Endodermal cell (in vitro differentiated cells): ENCODE results near the gene GRIP2. TPM values are rescaled to one million over a fixed set of nuclear protein-coding genes. Genes with fewer than 3 reads are reported as not detected.

Experiments used
- DNase-seq: peaks from one replicate; pipeline ENCODE4 v3.0.0-alpha.2; 2017
- H3K27ac ChIP-seq: 2 replicates; pipeline ENCODE4 v1.5.1; 2013; ENCODE audit warnings: mild to moderate bottlenecking, low read depth, low read length, moderate library complexity
- H3K27me3 ChIP-seq: 2 replicates; pipeline ENCODE4 v1.6.1; 2013; ENCODE audit warnings: mild to moderate bottlenecking, low read length, moderate library complexity; ENCODE audit not compliant: insufficient read depth, control insufficient read depth, poor library complexity, severe bottlenecking
- H3K36me3 ChIP-seq: 2 replicates; pipeline ENCODE4 v1.7.0; 2013; ENCODE audit warnings: mild to moderate bottlenecking, low read length, moderate library complexity; ENCODE audit not compliant: control insufficient read depth, insufficient read depth
- H3K4me1 ChIP-seq: one replicate; pipeline ENCODE4 v1.7.0; 2013; ENCODE audit warnings: low read length; ENCODE audit not compliant: control insufficient read depth, insufficient read depth
- H3K4me3 ChIP-seq: 2 replicates; pipeline ENCODE4 v1.5.1; 2013; ENCODE audit warnings: mild to moderate bottlenecking, low read length, moderate library complexity
- H3K9ac ChIP-seq: 2 replicates; pipeline ENCODE4 v1.6.1; 2013; ENCODE audit warnings: mild to moderate bottlenecking, low read length, moderate library complexity; ENCODE audit not compliant: poor library complexity, severe bottlenecking; ENCODE audit errors: extremely low read depth
- H3K9me3 ChIP-seq: 2 replicates; pipeline ENCODE4 v1.6.1; 2013; ENCODE audit warnings: mild to moderate bottlenecking, low read length, moderate library complexity; ENCODE audit not compliant: control insufficient read depth
- H3K27ac Mint-ChIP-seq: 2 replicates; pipeline ENCODE4 v1.8.0; 2020; ENCODE audit warnings: mixed read lengths
- H3K27me3 Mint-ChIP-seq: 2 replicates; pipeline ENCODE4 v1.8.0; 2021; ENCODE audit warnings: mild to moderate bottlenecking, mixed read lengths; ENCODE audit not compliant: insufficient read depth
- H3K36me3 Mint-ChIP-seq: 2 replicates; pipeline ENCODE4 v1.8.0; 2020; ENCODE audit warnings: low read depth, mixed read lengths
- H3K4me1 Mint-ChIP-seq: 2 replicates; pipeline ENCODE4 v1.8.0; 2020; ENCODE audit warnings: mixed read lengths
- H3K4me3 Mint-ChIP-seq: 2 replicates; pipeline ENCODE4 v1.8.0; 2020; ENCODE audit warnings: mild to moderate bottlenecking, moderate library complexity, mixed read lengths
- H3K9me3 Mint-ChIP-seq: 2 replicates; pipeline ENCODE4 v1.8.0; 2020; ENCODE audit warnings: mild to moderate bottlenecking, mixed read lengths
- CTCF ChIP-seq: fragments of 200-600 bp; sonication (generic); conservative IDR thresholded peaks from 2 replicates; pipeline ENCODE4 v1.5.0; 2021; ENCODE audit warnings: antibody characterized with exemption, mild to moderate bottlenecking
- WGBS, 2 experiments: methylation state at CpG; one replicate each; pipeline versions ENCODE4 v1.1.5 to v1.1.7; 2013; ENCODE audit warnings: missing lambda C conversion rate in 2 of 2, mixed read lengths in 1 of 2; ENCODE audit not compliant: insufficient coverage in 1 of 2, insufficient read length in 1 of 2; 5-methylcytosine and 5-hydroxymethylcytosine counted together
- total RNA-seq, 2 donors: library from RNA; stranded (reverse); fragmentation: NEBNext Ultra II Directional in 1 of 2; extraction: Animal tissue kit (Norgen Biotek cat#: 25700) in 1 of 2; gene quantifications; 2 replicates in 1 of 2; 3 replicates in 1 of 2; pipeline ENCODE4 v1.2.1, GENCODE V29; 2021

Gene GRIP2
- total RNA-seq, 2 donors from 2014 or later, result 2.0 to 2.2 TPM

GRCh38 chr3:14566812-14567211 is 26.7 kb upstream of the GRIP2 start:
- no peaks in the 10 kb centered on the region for H3K9me3 ChIP-seq
- no peak for TF ChIP-seq CTCF
- 80 to 82% methylated on average over 1 to 2 of the region's 2 CpGs for WGBS, 2 experiments
- no peaks in the 10 kb centered on the region for H3K36me3 ChIP-seq
- no peaks in the 10 kb centered on the region for H3K4me1 ChIP-seq
- no peak overlapping the region for H3K27ac ChIP-seq
- Mint-ChIP-seq H3K27ac (no peak overlapping the region), H3K27me3 (no peaks in the 10 kb centered on the region), H3K36me3 (no peaks in the 10 kb centered on the region), H3K9me3 (no peaks in the 10 kb centered on the region), H3K4me1 (peaks cover 2% of the 10 kb centered on the region), H3K4me3 (no peak overlapping the region)
- no peak for DNase-seq
- no peaks in the 10 kb centered on the region for H3K27me3 ChIP-seq
- H3K4me3 ChIP-seq, result no peak overlapping the region
- no peak overlapping the region for H3K9ac ChIP-seq

GRCh38 chr3:14565868-14566588 is 25.9 kb upstream of the GRIP2 start:
- Histone ChIP-seq H3K36me3 (no peaks in the 10 kb centered on the region), H3K9me3 (no peaks in the 10 kb centered on the region), H3K4me3 (no peak overlapping the region), H3K9ac (no peak overlapping the region), H3K4me1 (no peaks in the 10 kb centered on the region), H3K27me3 (no peaks in the 10 kb centered on the region), H3K27ac (no peak overlapping the region)
- Mint-ChIP-seq H3K27me3 (no peaks in the 10 kb centered on the region), H3K27ac (no peak overlapping the region), H3K4me1 (peaks cover 2% of the 10 kb centered on the region), H3K4me3 (no peak overlapping the region), H3K36me3 (no peaks in the 10 kb centered on the region), H3K9me3 (no peaks in the 10 kb centered on the region)
- no peak for TF ChIP-seq CTCF
- DNase-seq, result no peak
- WGBS, 2 experiments, result 92 to 93% methylated on average over 7 to 10 of the region's 10 CpGs

GRCh38 chr3:14564741-14565140 is 24.6 kb upstream of the GRIP2 start:
- Mint-ChIP-seq H3K27ac (no peak overlapping the region), H3K36me3 (no peaks in the 10 kb centered on the region), H3K4me3 (no peak overlapping the region), H3K27me3 (no peaks in the 10 kb centered on the region), H3K4me1 (peaks cover 2% of the 10 kb centered on the region), H3K9me3 (no peaks in the 10 kb centered on the region)
- Histone ChIP-seq H3K9me3 (no peaks in the 10 kb centered on the region), H3K27ac (no peak overlapping the region), H3K9ac (no peak overlapping the region), H3K4me3 (no peak overlapping the region), H3K27me3 (no peaks in the 10 kb centered on the region), H3K4me1 (no peaks in the 10 kb centered on the region), H3K36me3 (no peaks in the 10 kb centered on the region)
- WGBS, 2 experiments, result 50 to 85% methylated on average over 1 to 10 of the region's 10 CpGs
- TF ChIP-seq CTCF, result no peak
- DNase-seq, result peak; percentile 67
